ENCODE data around the gene RPL36AL.
A peak's percentile ranks its signal among the peaks of the same experiment; 100 is the strongest.
"Not testable (repeated sequence)": the region's sequence is repeated elsewhere in the genome, so short reads cannot be mapped to it uniquely, and the experiment has no call there.

The RPL36AL gene

GRCh38 chr14:49636866-49637265 lies 16.4 kb upstream of the RPL36AL start:
- no peak overlapping the region for H3K27ac ChIP-seq (ENCODE audit: insufficient read depth, low read depth, low read length, poor library complexity, severe bottlenecking)
- H3K9me3 ChIP-seq (ENCODE audit: control insufficient read depth, low read length) = no peaks in the 10 kb centered on the region
- no peak overlapping the region for H3K4me3 ChIP-seq (ENCODE audit: insufficient read depth, low read depth, low read length)
- no peaks in the 10 kb centered on the region for H3K27me3 ChIP-seq (ENCODE audit: control insufficient read depth, insufficient read depth, low read length, poor library complexity, severe bottlenecking)
- WGBS, 2 experiments = 94 to 95% methylated on average over 1 of the region's 1 CpG
- no peaks in the 10 kb centered on the region for H3K36me3 ChIP-seq (ENCODE audit: control insufficient read depth, insufficient read depth, low read length)
- H3K4me1 ChIP-seq (ENCODE audit: control insufficient read depth, insufficient read depth, low read length) = peaks cover 3% of the 10 kb centered on the region

GRCh38 chr14:49634547-49635334 lies 14.3 kb upstream of the RPL36AL start, which contains the start of gene DNAAF2:
Gene DNAAF2, minus strand, starts transcription at chr14:49635244. Its CDS starts 95 bp downstream, at chr14:49635149.
- H3K4me3 ChIP-seq (ENCODE audit: insufficient read depth, low read depth, low read length) = peak within 1 kb of the TSS; percentile 83
- no peaks in the 10 kb centered on the region for H3K9me3 ChIP-seq (ENCODE audit: control insufficient read depth, low read length)
- H3K4me1 ChIP-seq (ENCODE audit: control insufficient read depth, insufficient read depth, low read length) = peaks cover 3% of the 10 kb centered on the region
- H3K27ac ChIP-seq (ENCODE audit: insufficient read depth, low read depth, low read length, poor library complexity, severe bottlenecking) = peak within 1 kb of the TSS; percentile 98
- no peaks in the 10 kb centered on the region for H3K27me3 ChIP-seq (ENCODE audit: control insufficient read depth, insufficient read depth, low read length, poor library complexity, severe bottlenecking)
- 0% methylated on average over 80 of the region's 80 CpGs for WGBS, 2 experiments
- H3K36me3 ChIP-seq (ENCODE audit: control insufficient read depth, insufficient read depth, low read length) = no peaks in the 10 kb centered on the region

GRCh38 chr14:49633640-49634546 lies 13.5 kb upstream of the RPL36AL start:
- H3K36me3 ChIP-seq (ENCODE audit: control insufficient read depth, insufficient read depth, low read length) = no peaks in the 10 kb centered on the region
- peak overlapping the region; percentile 83 for H3K4me3 ChIP-seq (ENCODE audit: insufficient read depth, low read depth, low read length)
- WGBS, 2 experiments = 0% methylated on average over 101 of the region's 101 CpGs
- no peaks in the 10 kb centered on the region for H3K9me3 ChIP-seq (ENCODE audit: control insufficient read depth, low read length)
- H3K4me1 ChIP-seq (ENCODE audit: control insufficient read depth, insufficient read depth, low read length) = peaks cover 3% of the 10 kb centered on the region
- H3K27me3 ChIP-seq (ENCODE audit: control insufficient read depth, insufficient read depth, low read length, poor library complexity, severe bottlenecking) = no peaks in the 10 kb centered on the region
- H3K27ac ChIP-seq (ENCODE audit: insufficient read depth, low read depth, low read length, poor library complexity, severe bottlenecking) = peak overlapping the region; percentile 98

- Histone ChIP-seq H3K27ac (ENCODE audit: insufficient read depth, low read depth, low read length, poor library complexity, severe bottlenecking) (no peak overlapping the region), H3K36me3 (ENCODE audit: control insufficient read depth, insufficient read depth, low read length) (peaks cover 3% of the 10 kb centered on the region), H3K9me3 (ENCODE audit: control insufficient read depth, low read length) (no peaks in the 10 kb centered on the region), H3K4me3 (ENCODE audit: insufficient read depth, low read depth, low read length) (no peak overlapping the region), H3K4me1 (ENCODE audit: control insufficient read depth, insufficient read depth, low read length) (peaks cover 9% of the 10 kb centered on the region), H3K27me3 (ENCODE audit: control insufficient read depth, insufficient read depth, low read length, poor library complexity, severe bottlenecking) (no peaks in the 10 kb centered on the region)
- 85 to 88% methylated on average over 6 of the region's 6 CpGs for WGBS, 2 experiments
These were observed 3.8 kb upstream of the RPL36AL start for GRCh38 chr14:49623941-49624839.

GRCh38 chr14:49623387-49623786 lies 3.0 kb upstream of the RPL36AL start:
- Histone ChIP-seq H3K27ac (ENCODE audit: insufficient read depth, low read depth, low read length, poor library complexity, severe bottlenecking) (no peak overlapping the region), H3K4me1 (ENCODE audit: control insufficient read depth, insufficient read depth, low read length) (peaks cover 9% of the 10 kb centered on the region), H3K36me3 (ENCODE audit: control insufficient read depth, insufficient read depth, low read length) (peaks cover 7% of the 10 kb centered on the region), H3K9me3 (ENCODE audit: control insufficient read depth, low read length) (no peaks in the 10 kb centered on the region), H3K27me3 (ENCODE audit: control insufficient read depth, insufficient read depth, low read length, poor library complexity, severe bottlenecking) (no peaks in the 10 kb centered on the region), H3K4me3 (ENCODE audit: insufficient read depth, low read depth, low read length) (no peak overlapping the region)
- WGBS, 2 experiments = 94 to 95% methylated on average over 2 to 3 of the region's 3 CpGs

GRCh38 chr14:49622022-49622607 lies 1.7 kb upstream of the RPL36AL start:
- H3K4me1 ChIP-seq (ENCODE audit: control insufficient read depth, insufficient read depth, low read length) = peaks cover 9% of the 10 kb centered on the region
- H3K9me3 ChIP-seq (ENCODE audit: control insufficient read depth, low read length) = no peaks in the 10 kb centered on the region
- H3K4me3 ChIP-seq (ENCODE audit: insufficient read depth, low read depth, low read length) = peak overlapping the region; percentile 93
- H3K27ac ChIP-seq (ENCODE audit: insufficient read depth, low read depth, low read length, poor library complexity, severe bottlenecking) = no peak overlapping the region
- H3K27me3 ChIP-seq (ENCODE audit: control insufficient read depth, insufficient read depth, low read length, poor library complexity, severe bottlenecking) = no peaks in the 10 kb centered on the region
- peaks cover 10% of the 10 kb centered on the region for H3K36me3 ChIP-seq (ENCODE audit: control insufficient read depth, insufficient read depth, low read length)
- WGBS, 2 experiments = 69 to 83% methylated on average over 3 of the region's 3 CpGs

- H3K9me3 ChIP-seq (ENCODE audit: control insufficient read depth, low read length) = no peaks in the 10 kb centered on the region
- no peaks in the 10 kb centered on the region for H3K27me3 ChIP-seq (ENCODE audit: control insufficient read depth, insufficient read depth, low read length, poor library complexity, severe bottlenecking)
- H3K36me3 ChIP-seq (ENCODE audit: control insufficient read depth, insufficient read depth, low read length) = peaks cover 12% of the 10 kb centered on the region
- peaks cover 9% of the 10 kb centered on the region for H3K4me1 ChIP-seq (ENCODE audit: control insufficient read depth, insufficient read depth, low read length)
- H3K4me3 ChIP-seq (ENCODE audit: insufficient read depth, low read depth, low read length) = peak overlapping the region; percentile 93
- no peak overlapping the region for H3K27ac ChIP-seq (ENCODE audit: insufficient read depth, low read depth, low read length, poor library complexity, severe bottlenecking)
- 4% methylated on average over 65 of the region's 65 CpGs for WGBS, 2 experiments
These were observed 872 bp upstream of the RPL36AL start for GRCh38 chr14:49621114-49621881.

GRCh38 chr14:49619730-49620129 lies 696 bp downstream of the RPL36AL start:
- WGBS, 2 experiments = 1% methylated on average over 11 of the region's 11 CpGs
- Histone ChIP-seq H3K27ac (ENCODE audit: insufficient read depth, low read depth, low read length, poor library complexity, severe bottlenecking) (peak overlapping the region; percentile 93), H3K36me3 (ENCODE audit: control insufficient read depth, insufficient read depth, low read length) (peaks cover 12% of the 10 kb centered on the region), H3K9me3 (ENCODE audit: control insufficient read depth, low read length) (no peaks in the 10 kb centered on the region), H3K4me3 (ENCODE audit: insufficient read depth, low read depth, low read length) (peak overlapping the region; percentile 93), H3K27me3 (ENCODE audit: control insufficient read depth, insufficient read depth, low read length, poor library complexity, severe bottlenecking) (no peaks in the 10 kb centered on the region), H3K4me1 (ENCODE audit: control insufficient read depth, insufficient read depth, low read length) (peaks cover 9% of the 10 kb centered on the region)

GRCh38 chr14:49619273-49619672 lies 1.2 kb downstream of the RPL36AL start:
- not testable (repeated sequence) for H3K9me3 ChIP-seq (ENCODE audit: control insufficient read depth, low read length); H3K27ac ChIP-seq (ENCODE audit: insufficient read depth, low read depth, low read length, poor library complexity, severe bottlenecking); H3K4me1 ChIP-seq (ENCODE audit: control insufficient read depth, insufficient read depth, low read length); H3K27me3 ChIP-seq (ENCODE audit: control insufficient read depth, insufficient read depth, low read length, poor library complexity, severe bottlenecking)
- Histone ChIP-seq H3K4me3 (ENCODE audit: insufficient read depth, low read depth, low read length) (peak overlapping the region; percentile 93), H3K36me3 (ENCODE audit: control insufficient read depth, insufficient read depth, low read length) (peaks cover 12% of the 10 kb centered on the region)
- 70 to 79% methylated on average over 19 of the region's 19 CpGs for WGBS, 2 experiments
